SW480 (cell line): ENCODE data around the gene PPP4R3A.
A peak's percentile ranks its signal among the peaks of the same experiment; 100 is the strongest.
"Not testable (repeated sequence)": the region's sequence is repeated elsewhere in the genome, so short reads cannot be mapped to it uniquely, and the experiment has no call there.

ENCODE experiments used
- DNase-seq: peaks from one replicate; pipeline ENCODE4 v3.0.0-alpha.2; 2016; ENCODE audit warnings: low spot score

The PPP4R3A gene

GRCh38 chr14:91436266-91436665, 73.8 kb downstream of the PPP4R3A start:
- not testable (repeated sequence) for DNase-seq

- DNase-seq = no peak
Measured at GRCh38 chr14:91429385-91429784, 80.7 kb downstream of the PPP4R3A start.

- DNase-seq = not testable (repeated sequence)
Measured at GRCh38 chr14:91428931-91429330, 81.2 kb downstream of the PPP4R3A start.

GRCh38 chr14:91425531-91425944, 84.6 kb downstream of the PPP4R3A start:
- not testable (repeated sequence) for DNase-seq

GRCh38 chr14:91424813-91425530, 85.1 kb downstream of the PPP4R3A start:
- DNase-seq = no peak

- peak; percentile 32 for DNase-seq
Measured at GRCh38 chr14:91420686-91421085, 89.4 kb downstream of the PPP4R3A start.

GRCh38 chr14:91419451-91419850, 90.7 kb downstream of the PPP4R3A start:
- no peak for DNase-seq

- DNase-seq = peak; percentile 81
Measured at GRCh38 chr14:91419044-91419397, 91.1 kb downstream of the PPP4R3A start.

- peak; percentile 69 for DNase-seq
Measured at GRCh38 chr14:91418387-91419043, 91.6 kb downstream of the PPP4R3A start.

- DNase-seq = peak; percentile 71
Measured at GRCh38 chr14:91417983-91418386, 92.1 kb downstream of the PPP4R3A start.

- peak; percentile 83 for DNase-seq
Measured at GRCh38 chr14:91417120-91417982, 92.8 kb downstream of the PPP4R3A start, which contains the start of gene CCDC88C. CCDC88C (minus strand) TSS chr14:91417820; CDS start chr14:91417690, 130 bp downstream.

- no peak for DNase-seq
Measured at GRCh38 chr14:91416744-91417119, 93.4 kb downstream of the PPP4R3A start.

- peak; percentile 72 for DNase-seq
Measured at GRCh38 chr14:91415794-91416743, 94.0 kb downstream of the PPP4R3A start.

GRCh38 chr14:91414475-91414833, 95.7 kb downstream of the PPP4R3A start:
- DNase-seq = no peak

GRCh38 chr14:91413547-91414474, 96.3 kb downstream of the PPP4R3A start:
- DNase-seq = no peak

GRCh38 chr14:91412939-91413338, 97.2 kb downstream of the PPP4R3A start:
- DNase-seq = no peak

- DNase-seq = no peak
Measured at GRCh38 chr14:91410771-91411536, 99.2 kb downstream of the PPP4R3A start.

- DNase-seq = no peak
Measured at GRCh38 chr14:91409928-91410718, 100.0 kb downstream of the PPP4R3A start.

- DNase-seq = not testable (repeated sequence)
Measured at GRCh38 chr14:91409240-91409639, 100.9 kb downstream of the PPP4R3A start.
